A673 (cell line): ENCODE measurements around the gene HARBI1. TPM values are rescaled to one million over a fixed set of nuclear protein-coding genes. Genes with fewer than 3 reads are reported as not detected.

ENCODE experiments used
- BruUV-seq: library from RNA; stranded (reverse); fragments of 400-500 nt; replicated peaks from 2 replicates; lab custom pipeline; 2021; lab: Mats Ljungman, UMichigan
- CTCF ChIA-PET: fragments of 300-600 bp; sonication (Branson Sonifier 250); formaldehyde crosslinking; loops from one replicate; lab custom pipeline; 2022; ENCODE audit warnings: antibody characterized with exemption; lab: Charles Lee
- POLR2A ChIA-PET: fragments of 300-600 bp; sonication (Branson Sonifier 250); formaldehyde crosslinking; loops from one replicate; lab custom pipeline; 2022; ENCODE audit warnings: antibody characterized with exemption; ENCODE audit not compliant: low non-redundant PET; lab: Charles Lee
- DNase-seq: peaks from one replicate; pipeline ENCODE4 v3.0.0-alpha.2; 2015; ENCODE audit warnings: low spot score
- H3K27ac ChIP-seq: fragments of 200-600 bp; sonication (generic); 2 replicates; pipeline ENCODE4 v1.5.1; 2016; ENCODE audit warnings: mixed run types, low read depth, mild to moderate bottlenecking, mixed read lengths, antibody characterized with exemption, low read length; ENCODE audit not compliant: poor library complexity, severe bottlenecking
- H3K27me3 ChIP-seq: fragments of 200-600 bp; sonication (generic); replicated peaks from 2 replicates; pipeline ENCODE4 v1.6.1; 2017; ENCODE audit warnings: mixed run types, low read depth, mild to moderate bottlenecking, mixed read lengths, antibody characterized with exemption, low read length; ENCODE audit not compliant: insufficient read depth, poor library complexity
- H3K36me3 ChIP-seq: fragments of 200-600 bp; sonication (generic); 2 replicates; pipeline ENCODE4 v1.6.1; 2016; ENCODE audit warnings: mixed run types, mild to moderate bottlenecking, mixed read lengths, antibody characterized with exemption, low read length; ENCODE audit not compliant: insufficient read depth, poor library complexity, severe bottlenecking
- H3K4me1 ChIP-seq: fragments of 200-600 bp; sonication (generic); 2 replicates; pipeline ENCODE4 v1.6.1; 2017; ENCODE audit warnings: mixed run types, mild to moderate bottlenecking, mixed read lengths, antibody characterized with exemption, low read length; ENCODE audit not compliant: insufficient read depth, poor library complexity, severe bottlenecking
- H3K4me3 ChIP-seq: fragments of 200-600 bp; sonication (generic); 2 replicates; pipeline ENCODE4 v1.5.1; 2016; ENCODE audit warnings: low read depth, mixed run types, mild to moderate bottlenecking, mixed read lengths, low read length; ENCODE audit not compliant: poor library complexity, severe bottlenecking
- H3K9me3 ChIP-seq: fragments of 200-600 bp; sonication (generic); 2 replicates; pipeline ENCODE4 v1.6.1; 2016; ENCODE audit warnings: mixed run types, low read depth, mild to moderate bottlenecking, mixed read lengths, antibody characterized with exemption, low read length; ENCODE audit not compliant: poor library complexity, severe bottlenecking
- CTCF ChIP-seq: fragments of 300-800, 200-600 bp; sonication (generic); conservative IDR thresholded peaks from 2 replicates; pipeline ENCODE4 v1.5.1; 2017; ENCODE audit warnings: low read depth, mild to moderate bottlenecking, antibody characterized with exemption, low read length, moderate library complexity, mixed read lengths
- EZH2 ChIP-seq: fragments of 200-600 bp; sonication (generic); IDR thresholded peaks from 2 replicates; pipeline ENCODE4 v1.6.1; 2017; ENCODE audit warnings: borderline replicate concordance, low read depth, mild to moderate bottlenecking, mixed read lengths, antibody characterized with exemption, low read length; ENCODE audit not compliant: poor library complexity, severe bottlenecking
- intact Hi-C: fragments of 100-400 bp; cut with micrococcal nuclease; formaldehyde crosslinking; loops from one replicate; pipeline ENCODE4 v1.10.0; 2022; ENCODE audit not compliant: unreplicated experiment
- total RNA-seq: library from RNA; stranded (reverse); gene quantifications from 2 replicates; pipeline ENCODE4 v1.2.3, GENCODE V29; 2021

HARBI1 gene
- total RNA-seq, 1 experiment from 2014 or later: 11.6 TPM

GRCh38 chr11:46560300-46560991 is 56.6 kb downstream of the HARBI1 start:
- DNase-seq: peak; percentile 72
- no peak for TF ChIP-seq CTCF
- TF ChIP-seq EZH2: no peak
- Histone ChIP-seq H3K27ac (peak overlapping the region; percentile 76), H3K4me3 (peak overlapping the region; percentile 40), H3K36me3 (no peaks in the 10 kb centered on the region), H3K9me3 (no peaks in the 10 kb centered on the region), H3K4me1 (peaks cover 32% of the 10 kb centered on the region), H3K27me3 (no peaks in the 10 kb centered on the region)
- intact Hi-C loops: no loop called here
- ChIA-PET POLR2A (no interaction called here), CTCF (interaction anchor here (0.6 to 1.8 kb wide), 3 partner anchors 30 to 171 kb away, joined by 3 to 4 read pairs (median 3); no protein-coding TSS in a partner anchor)
- TSS peak; percentile 64 for BruUV-seq

- Histone ChIP-seq H3K9me3 (no peaks in the 10 kb centered on the region), H3K4me3 (peak overlapping the region; percentile 40), H3K36me3 (no peaks in the 10 kb centered on the region), H3K4me1 (peaks cover 38% of the 10 kb centered on the region), H3K27ac (peak overlapping the region; percentile 76), H3K27me3 (no peaks in the 10 kb centered on the region)
- ChIA-PET POLR2A (no interaction called here), CTCF (interaction anchor here (0.5 to 1.8 kb wide), 3 partner anchors 70 to 599 kb away, joined by 3 to 9 read pairs (median 4); no protein-coding TSS in a partner anchor)
- BruUV-seq: no TSS peak
- DNase-seq: no peak
- intact Hi-C loops: no loop called here
- TF ChIP-seq EZH2 (no peak), CTCF (no peak)
Measured at GRCh38 chr11:46559815-46560214, 57.2 kb downstream of the HARBI1 start.

- Histone ChIP-seq H3K27ac (no peak overlapping the region), H3K36me3 (no peaks in the 10 kb centered on the region), H3K4me3 (no peak overlapping the region), H3K27me3 (no peaks in the 10 kb centered on the region), H3K4me1 (peaks cover 54% of the 10 kb centered on the region), H3K9me3 (no peaks in the 10 kb centered on the region)
- no peak for TF ChIP-seq CTCF
- no peak for TF ChIP-seq EZH2
- no TSS peak for BruUV-seq
- POLR2A ChIA-PET: interaction anchor here (0.6 kb wide), 1 partner anchor 407 kb away, joined by 9 read pairs; no protein-coding TSS in a partner anchor
- CTCF ChIA-PET: no interaction called here
- DNase-seq: no peak
- intact Hi-C loops: no loop called here
Measured at GRCh38 chr11:46557684-46558151, 59.3 kb downstream of the HARBI1 start.
